WTC11 (cell line): ENCODE measurements around the gene IFT52. TPM values are rescaled to one million over a fixed set of nuclear protein-coding genes. Genes with fewer than 3 reads are reported as not detected.

Experiments used
- FOXK1 ChIP-seq: sonication (generic); formaldehyde crosslinking; IDR thresholded peaks from 2 replicates; pipeline ENCODE4 v1.8.0; 2022; ENCODE audit warnings: mild to moderate bottlenecking, moderate library complexity, missing genetic modification reagents
- GTF2I ChIP-seq: fragments of 250-450 bp; sonication (Bioruptor Pico); conservative IDR thresholded peaks from 2 replicates; pipeline ENCODE4 v1.4.0; 2021; ENCODE audit warnings: mild to moderate bottlenecking
- KAT7 ChIP-seq: sonication (generic); formaldehyde crosslinking; IDR thresholded peaks from 2 replicates; pipeline ENCODE4 v1.8.1; 2023; ENCODE audit warnings: missing genetic modification reagents, mild to moderate bottlenecking, borderline replicate concordance
- NFATC4 ChIP-seq: fragments of 250-450 bp; sonication (Bioruptor Pico); IDR thresholded peaks from 2 replicates; pipeline ENCODE4 v1.9.0; 2021; ENCODE audit warnings: mild to moderate bottlenecking
- OVOL2 ChIP-seq: fragments of 250-450 bp; sonication (Bioruptor Pico); IDR thresholded peaks from 2 replicates; pipeline ENCODE4 v1.9.0; 2021; ENCODE audit warnings: mild to moderate bottlenecking, borderline replicate concordance
- RELA ChIP-seq: sonication (generic); formaldehyde crosslinking; IDR thresholded peaks from 2 replicates; pipeline ENCODE4 v1.8.1; 2022; ENCODE audit warnings: missing genetic modification reagents, mild to moderate bottlenecking, borderline replicate concordance
- SP1 ChIP-seq: sonication (generic); formaldehyde crosslinking; conservative IDR thresholded peaks from 2 replicates; pipeline ENCODE4 v1.8.1; 2022; ENCODE audit warnings: missing genetic modification reagents
- TEAD4 ChIP-seq: sonication (generic); formaldehyde crosslinking; IDR thresholded peaks from 2 replicates; pipeline ENCODE4 v1.8.0; 2022; ENCODE audit warnings: mild to moderate bottlenecking, missing genetic modification reagents
- ZBTB21 ChIP-seq: sonication (generic); formaldehyde crosslinking; IDR thresholded peaks from 2 replicates; pipeline ENCODE4 v1.8.1; 2023; ENCODE audit warnings: mild to moderate bottlenecking, missing genetic modification reagents, borderline replicate concordance
- ZNF138 ChIP-seq: sonication (generic); formaldehyde crosslinking; conservative IDR thresholded peaks from 2 replicates; pipeline ENCODE4 v1.8.1; 2022; ENCODE audit warnings: mild to moderate bottlenecking, moderate library complexity, missing genetic modification reagents
- ZNF317 ChIP-seq: sonication (generic); formaldehyde crosslinking; IDR thresholded peaks from 2 replicates; pipeline ENCODE4 v1.8.1; 2023; ENCODE audit warnings: low read depth, mild to moderate bottlenecking, moderate library complexity, missing genetic modification reagents, borderline replicate concordance
- ZNF671 ChIP-seq: fragments of 250-450 bp; sonication (Bioruptor Pico); IDR thresholded peaks from 2 replicates; pipeline ENCODE4 v1.8.0; 2021; ENCODE audit warnings: mild to moderate bottlenecking
- total RNA-seq: library from RNA; stranded (reverse); gene quantifications from 3 replicates; pipeline ENCODE4 v1.2.3, GENCODE V29; 2021
- TF ChIP-seq, protein P1 (sequence below): sonication (generic); formaldehyde crosslinking; IDR thresholded peaks from 2 replicates; pipeline ENCODE4 v1.8.0; 2023; ENCODE audit warnings: missing genetic modification reagents, mild to moderate bottlenecking, borderline replicate concordance
- TF ChIP-seq, protein P2 (sequence below): sonication (generic); formaldehyde crosslinking; IDR thresholded peaks from 2 replicates; pipeline ENCODE4 v1.8.1; 2023; ENCODE audit warnings: mild to moderate bottlenecking, missing genetic modification reagents
- TF ChIP-seq, protein P3 (sequence below): sonication (generic); formaldehyde crosslinking; IDR thresholded peaks from 2 replicates; pipeline ENCODE4 v1.8.0; 2022; ENCODE audit warnings: missing genetic modification reagents
- TF ChIP-seq, protein P4 (sequence below): sonication (generic); formaldehyde crosslinking; IDR thresholded peaks from 2 replicates; pipeline ENCODE4 v1.8.1; 2022; ENCODE audit warnings: low read depth, missing genetic modification reagents, borderline replicate concordance
- TF ChIP-seq, protein P5 (sequence below): sonication (generic); formaldehyde crosslinking; conservative IDR thresholded peaks from 2 replicates; pipeline ENCODE4 v1.8.1; 2022; ENCODE audit warnings: mild to moderate bottlenecking, missing genetic modification reagents
- TF ChIP-seq, protein P6 (sequence below): fragments of 250-450 bp; sonication (Bioruptor Pico); IDR thresholded peaks from 2 replicates; pipeline ENCODE4 v1.9.0; 2021; ENCODE audit warnings: mild to moderate bottlenecking
- TF ChIP-seq, protein P7 (sequence below): sonication (generic); formaldehyde crosslinking; IDR thresholded peaks from 2 replicates; pipeline ENCODE4 v1.8.0; 2022; ENCODE audit warnings: mild to moderate bottlenecking, missing genetic modification reagents

IFT52 gene
- total RNA-seq, 1 experiment from 2014 or later = 27.5 TPM

DNA sequence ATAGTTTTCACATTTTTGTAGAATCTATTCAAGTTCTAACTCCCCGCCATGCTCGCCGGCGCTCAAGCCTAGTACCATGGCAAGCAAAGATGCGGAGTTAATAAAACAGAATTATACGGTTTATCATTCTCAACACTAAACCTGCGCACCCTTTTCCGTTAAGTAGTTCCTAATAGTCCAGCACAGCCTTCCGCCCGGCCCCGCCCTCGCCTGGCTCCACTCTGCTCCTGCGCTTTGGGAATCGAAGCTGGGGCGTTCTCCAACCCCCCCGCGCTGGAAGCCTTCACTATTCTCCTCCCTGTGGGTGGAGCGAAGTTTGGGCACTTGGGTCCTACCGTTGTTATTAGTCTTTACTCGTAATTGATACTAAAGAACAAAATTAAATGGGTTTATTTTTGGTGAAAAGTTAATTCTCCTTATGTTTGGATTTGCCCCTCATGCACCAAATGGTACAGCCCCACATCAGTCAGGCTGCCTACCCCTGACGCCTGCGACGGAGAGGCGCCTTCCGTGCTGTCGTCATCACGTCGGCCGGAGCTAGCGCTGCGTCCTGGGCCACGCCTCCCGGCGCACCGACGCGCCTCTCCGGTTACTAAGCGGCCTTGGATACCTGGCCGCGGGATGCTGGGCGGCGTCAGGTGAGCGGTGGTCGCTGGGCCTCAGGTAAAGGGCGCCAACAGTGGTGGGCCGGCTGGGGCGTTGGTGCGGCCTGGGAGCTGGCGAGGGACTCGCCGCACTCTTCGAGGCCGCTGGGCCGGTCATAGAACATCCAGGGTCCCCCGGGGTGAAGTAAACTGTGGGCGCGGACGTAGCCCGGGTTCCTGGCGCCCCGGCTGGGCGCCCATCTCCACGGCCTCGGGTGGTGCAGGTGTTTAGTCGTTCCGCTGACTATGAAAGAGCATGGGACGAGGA is at the start of gene IFT52 (continued):
- TF ChIP-seq, protein P1, sequence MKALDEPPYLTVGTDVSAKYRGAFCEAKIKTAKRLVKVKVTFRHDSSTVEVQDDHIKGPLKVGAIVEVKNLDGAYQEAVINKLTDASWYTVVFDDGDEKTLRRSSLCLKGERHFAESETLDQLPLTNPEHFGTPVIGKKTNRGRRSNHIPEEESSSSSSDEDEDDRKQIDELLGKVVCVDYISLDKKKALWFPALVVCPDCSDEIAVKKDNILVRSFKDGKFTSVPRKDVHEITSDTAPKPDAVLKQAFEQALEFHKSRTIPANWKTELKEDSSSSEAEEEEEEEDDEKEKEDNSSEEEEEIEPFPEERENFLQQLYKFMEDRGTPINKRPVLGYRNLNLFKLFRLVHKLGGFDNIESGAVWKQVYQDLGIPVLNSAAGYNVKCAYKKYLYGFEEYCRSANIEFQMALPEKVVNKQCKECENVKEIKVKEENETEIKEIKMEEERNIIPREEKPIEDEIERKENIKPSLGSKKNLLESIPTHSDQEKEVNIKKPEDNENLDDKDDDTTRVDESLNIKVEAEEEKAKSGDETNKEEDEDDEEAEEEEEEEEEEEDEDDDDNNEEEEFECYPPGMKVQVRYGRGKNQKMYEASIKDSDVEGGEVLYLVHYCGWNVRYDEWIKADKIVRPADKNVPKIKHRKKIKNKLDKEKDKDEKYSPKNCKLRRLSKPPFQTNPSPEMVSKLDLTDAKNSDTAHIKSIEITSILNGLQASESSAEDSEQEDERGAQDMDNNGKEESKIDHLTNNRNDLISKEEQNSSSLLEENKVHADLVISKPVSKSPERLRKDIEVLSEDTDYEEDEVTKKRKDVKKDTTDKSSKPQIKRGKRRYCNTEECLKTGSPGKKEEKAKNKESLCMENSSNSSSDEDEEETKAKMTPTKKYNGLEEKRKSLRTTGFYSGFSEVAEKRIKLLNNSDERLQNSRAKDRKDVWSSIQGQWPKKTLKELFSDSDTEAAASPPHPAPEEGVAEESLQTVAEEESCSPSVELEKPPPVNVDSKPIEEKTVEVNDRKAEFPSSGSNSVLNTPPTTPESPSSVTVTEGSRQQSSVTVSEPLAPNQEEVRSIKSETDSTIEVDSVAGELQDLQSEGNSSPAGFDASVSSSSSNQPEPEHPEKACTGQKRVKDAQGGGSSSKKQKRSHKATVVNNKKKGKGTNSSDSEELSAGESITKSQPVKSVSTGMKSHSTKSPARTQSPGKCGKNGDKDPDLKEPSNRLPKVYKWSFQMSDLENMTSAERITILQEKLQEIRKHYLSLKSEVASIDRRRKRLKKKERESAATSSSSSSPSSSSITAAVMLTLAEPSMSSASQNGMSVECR (CRISPR knock-in tag) = peak; percentile 72; the same call in 1 of the 2 replicates
- TF ChIP-seq KAT7 (CRISPR knock-in tag) = no peak
- TF ChIP-seq RELA (CRISPR knock-in tag) = no peak
- TF ChIP-seq ZNF317 = no peak
- TF ChIP-seq FOXK1 (CRISPR knock-in tag) = peak; percentile 85
- TF ChIP-seq, protein P2, sequence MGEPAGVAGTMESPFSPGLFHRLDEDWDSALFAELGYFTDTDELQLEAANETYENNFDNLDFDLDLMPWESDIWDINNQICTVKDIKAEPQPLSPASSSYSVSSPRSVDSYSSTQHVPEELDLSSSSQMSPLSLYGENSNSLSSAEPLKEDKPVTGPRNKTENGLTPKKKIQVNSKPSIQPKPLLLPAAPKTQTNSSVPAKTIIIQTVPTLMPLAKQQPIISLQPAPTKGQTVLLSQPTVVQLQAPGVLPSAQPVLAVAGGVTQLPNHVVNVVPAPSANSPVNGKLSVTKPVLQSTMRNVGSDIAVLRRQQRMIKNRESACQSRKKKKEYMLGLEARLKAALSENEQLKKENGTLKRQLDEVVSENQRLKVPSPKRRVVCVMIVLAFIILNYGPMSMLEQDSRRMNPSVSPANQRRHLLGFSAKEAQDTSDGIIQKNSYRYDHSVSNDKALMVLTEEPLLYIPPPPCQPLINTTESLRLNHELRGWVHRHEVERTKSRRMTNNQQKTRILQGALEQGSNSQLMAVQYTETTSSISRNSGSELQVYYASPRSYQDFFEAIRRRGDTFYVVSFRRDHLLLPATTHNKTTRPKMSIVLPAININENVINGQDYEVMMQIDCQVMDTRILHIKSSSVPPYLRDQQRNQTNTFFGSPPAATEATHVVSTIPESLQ (CRISPR knock-in tag) = no peak
- TF ChIP-seq, protein P3, sequence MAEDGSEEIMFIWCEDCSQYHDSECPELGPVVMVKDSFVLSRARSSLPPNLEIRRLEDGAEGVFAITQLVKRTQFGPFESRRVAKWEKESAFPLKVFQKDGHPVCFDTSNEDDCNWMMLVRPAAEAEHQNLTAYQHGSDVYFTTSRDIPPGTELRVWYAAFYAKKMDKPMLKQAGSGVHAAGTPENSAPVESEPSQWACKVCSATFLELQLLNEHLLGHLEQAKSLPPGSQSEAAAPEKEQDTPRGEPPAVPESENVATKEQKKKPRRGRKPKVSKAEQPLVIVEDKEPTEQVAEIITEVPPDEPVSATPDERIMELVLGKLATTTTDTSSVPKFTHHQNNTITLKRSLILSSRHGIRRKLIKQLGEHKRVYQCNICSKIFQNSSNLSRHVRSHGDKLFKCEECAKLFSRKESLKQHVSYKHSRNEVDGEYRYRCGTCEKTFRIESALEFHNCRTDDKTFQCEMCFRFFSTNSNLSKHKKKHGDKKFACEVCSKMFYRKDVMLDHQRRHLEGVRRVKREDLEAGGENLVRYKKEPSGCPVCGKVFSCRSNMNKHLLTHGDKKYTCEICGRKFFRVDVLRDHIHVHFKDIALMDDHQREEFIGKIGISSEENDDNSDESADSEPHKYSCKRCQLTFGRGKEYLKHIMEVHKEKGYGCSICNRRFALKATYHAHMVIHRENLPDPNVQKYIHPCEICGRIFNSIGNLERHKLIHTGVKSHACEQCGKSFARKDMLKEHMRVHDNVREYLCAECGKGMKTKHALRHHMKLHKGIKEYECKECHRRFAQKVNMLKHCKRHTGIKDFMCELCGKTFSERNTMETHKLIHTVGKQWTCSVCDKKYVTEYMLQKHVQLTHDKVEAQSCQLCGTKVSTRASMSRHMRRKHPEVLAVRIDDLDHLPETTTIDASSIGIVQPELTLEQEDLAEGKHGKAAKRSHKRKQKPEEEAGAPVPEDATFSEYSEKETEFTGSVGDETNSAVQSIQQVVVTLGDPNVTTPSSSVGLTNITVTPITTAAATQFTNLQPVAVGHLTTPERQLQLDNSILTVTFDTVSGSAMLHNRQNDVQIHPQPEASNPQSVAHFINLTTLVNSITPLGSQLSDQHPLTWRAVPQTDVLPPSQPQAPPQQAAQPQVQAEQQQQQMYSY (CRISPR knock-in tag) = no peak
- TF ChIP-seq, protein P4, sequence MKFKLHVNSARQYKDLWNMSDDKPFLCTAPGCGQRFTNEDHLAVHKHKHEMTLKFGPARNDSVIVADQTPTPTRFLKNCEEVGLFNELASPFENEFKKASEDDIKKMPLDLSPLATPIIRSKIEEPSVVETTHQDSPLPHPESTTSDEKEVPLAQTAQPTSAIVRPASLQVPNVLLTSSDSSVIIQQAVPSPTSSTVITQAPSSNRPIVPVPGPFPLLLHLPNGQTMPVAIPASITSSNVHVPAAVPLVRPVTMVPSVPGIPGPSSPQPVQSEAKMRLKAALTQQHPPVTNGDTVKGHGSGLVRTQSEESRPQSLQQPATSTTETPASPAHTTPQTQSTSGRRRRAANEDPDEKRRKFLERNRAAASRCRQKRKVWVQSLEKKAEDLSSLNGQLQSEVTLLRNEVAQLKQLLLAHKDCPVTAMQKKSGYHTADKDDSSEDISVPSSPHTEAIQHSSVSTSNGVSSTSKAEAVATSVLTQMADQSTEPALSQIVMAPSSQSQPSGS = no peak; the same call in 1 of the 2 replicates
- TF ChIP-seq ZNF138 (CRISPR knock-in tag) = no peak
- no peak for TF ChIP-seq ZNF671 (CRISPR knock-in tag)
- no peak for TF ChIP-seq NFATC4 (CRISPR knock-in tag)
- TF ChIP-seq, protein P5, sequence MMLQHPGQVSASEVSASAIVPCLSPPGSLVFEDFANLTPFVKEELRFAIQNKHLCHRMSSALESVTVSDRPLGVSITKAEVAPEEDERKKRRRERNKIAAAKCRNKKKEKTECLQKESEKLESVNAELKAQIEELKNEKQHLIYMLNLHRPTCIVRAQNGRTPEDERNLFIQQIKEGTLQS (CRISPR knock-in tag) = no peak
- TF ChIP-seq GTF2I (CRISPR knock-in tag) = no peak
- TF ChIP-seq ZBTB21 (CRISPR knock-in tag) = no peak
- no peak for TF ChIP-seq OVOL2
- TF ChIP-seq, protein P6, sequence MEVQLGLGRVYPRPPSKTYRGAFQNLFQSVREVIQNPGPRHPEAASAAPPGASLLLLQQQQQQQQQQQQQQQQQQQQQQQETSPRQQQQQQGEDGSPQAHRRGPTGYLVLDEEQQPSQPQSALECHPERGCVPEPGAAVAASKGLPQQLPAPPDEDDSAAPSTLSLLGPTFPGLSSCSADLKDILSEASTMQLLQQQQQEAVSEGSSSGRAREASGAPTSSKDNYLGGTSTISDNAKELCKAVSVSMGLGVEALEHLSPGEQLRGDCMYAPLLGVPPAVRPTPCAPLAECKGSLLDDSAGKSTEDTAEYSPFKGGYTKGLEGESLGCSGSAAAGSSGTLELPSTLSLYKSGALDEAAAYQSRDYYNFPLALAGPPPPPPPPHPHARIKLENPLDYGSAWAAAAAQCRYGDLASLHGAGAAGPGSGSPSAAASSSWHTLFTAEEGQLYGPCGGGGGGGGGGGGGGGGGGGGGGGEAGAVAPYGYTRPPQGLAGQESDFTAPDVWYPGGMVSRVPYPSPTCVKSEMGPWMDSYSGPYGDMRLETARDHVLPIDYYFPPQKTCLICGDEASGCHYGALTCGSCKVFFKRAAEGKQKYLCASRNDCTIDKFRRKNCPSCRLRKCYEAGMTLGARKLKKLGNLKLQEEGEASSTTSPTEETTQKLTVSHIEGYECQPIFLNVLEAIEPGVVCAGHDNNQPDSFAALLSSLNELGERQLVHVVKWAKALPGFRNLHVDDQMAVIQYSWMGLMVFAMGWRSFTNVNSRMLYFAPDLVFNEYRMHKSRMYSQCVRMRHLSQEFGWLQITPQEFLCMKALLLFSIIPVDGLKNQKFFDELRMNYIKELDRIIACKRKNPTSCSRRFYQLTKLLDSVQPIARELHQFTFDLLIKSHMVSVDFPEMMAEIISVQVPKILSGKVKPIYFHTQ (CRISPR knock-in tag) = no peak
- peak; percentile 87 for TF ChIP-seq SP1 (CRISPR knock-in tag)
- no peak for TF ChIP-seq TEAD4 (CRISPR knock-in tag)
- TF ChIP-seq, protein P7, sequence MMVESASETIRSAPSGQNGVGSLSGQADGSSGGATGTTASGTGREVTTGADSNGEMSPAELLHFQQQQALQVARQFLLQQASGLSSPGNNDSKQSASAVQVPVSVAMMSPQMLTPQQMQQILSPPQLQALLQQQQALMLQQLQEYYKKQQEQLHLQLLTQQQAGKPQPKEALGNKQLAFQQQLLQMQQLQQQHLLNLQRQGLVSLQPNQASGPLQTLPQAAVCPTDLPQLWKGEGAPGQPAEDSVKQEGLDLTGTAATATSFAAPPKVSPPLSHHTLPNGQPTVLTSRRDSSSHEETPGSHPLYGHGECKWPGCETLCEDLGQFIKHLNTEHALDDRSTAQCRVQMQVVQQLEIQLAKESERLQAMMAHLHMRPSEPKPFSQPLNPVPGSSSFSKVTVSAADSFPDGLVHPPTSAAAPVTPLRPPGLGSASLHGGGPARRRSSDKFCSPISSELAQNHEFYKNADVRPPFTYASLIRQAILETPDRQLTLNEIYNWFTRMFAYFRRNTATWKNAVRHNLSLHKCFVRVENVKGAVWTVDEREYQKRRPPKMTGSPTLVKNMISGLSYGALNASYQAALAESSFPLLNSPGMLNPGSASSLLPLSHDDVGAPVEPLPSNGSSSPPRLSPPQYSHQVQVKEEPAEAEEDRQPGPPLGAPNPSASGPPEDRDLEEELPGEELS = 0 out of 2 replicates have a peak, but pooled peaks have one; percentile 70
